Upper lobe of left lung (tissue), 6 donors: ENCODE measurements around the gene MAGI3. TPM values are rescaled to one million over a fixed set of nuclear protein-coding genes. Genes with fewer than 3 reads are reported as not detected.
A peak's percentile ranks its signal among the peaks of the same experiment; 100 is the strongest.

Experiments
- ATAC-seq, 2 donors: fragments of 200-7000 bp; cut with Tn5 transposase; one replicate each; pipeline ENCODE4 v1.9.1; 2022; ENCODE audit warnings: mild to moderate bottlenecking in 2 of 2, moderate library complexity in 2 of 2; ENCODE audit not compliant: low FRiP score in 2 of 2
- DNase-seq, 2 donors: peaks; one replicate each; pipeline ENCODE4 v3.0.0-alpha.2; 2019 to 2020
- H3K27ac ChIP-seq, 4 donors: fragments of 200-600 bp; sonication (generic); one replicate each; pipeline ENCODE4 v1.5.1; 2016 to 2019
- H3K27me3 ChIP-seq, 4 donors: fragments of 200-600 bp; sonication (generic); one replicate each; pipeline ENCODE4 v1.5.1; 2017 to 2019
- H3K36me3 ChIP-seq, 4 donors: fragments of 200-600 bp; sonication (generic); one replicate each; pipeline ENCODE4 v1.5.1; 2016 to 2019
- H3K4me1 ChIP-seq, 4 donors: fragments of 200-600 bp; sonication (generic); one replicate each; pipeline ENCODE4 v1.5.1; 2018 to 2019
- H3K4me3 ChIP-seq, 4 donors: fragments of 200-600 bp; sonication (generic); one replicate each; pipeline ENCODE4 v1.5.1; 2017 to 2019; ENCODE audit warnings: mild to moderate bottlenecking in 2 of 4, moderate library complexity in 1 of 4
- H3K9me3 ChIP-seq, 4 donors: fragments of 200-600 bp; sonication (generic); one replicate each; pipeline ENCODE4 v1.5.1; 2018 to 2019
- EP300 ChIP-seq, 4 donors: sonication (generic); formaldehyde crosslinking; IDR thresholded peaks; one replicate each; pipeline ENCODE4 v1.5.1; 2017; ENCODE audit warnings: antibody characterized with exemption in 4 of 4, control low read depth in 2 of 4
- POLR2A ChIP-seq, 4 donors: fragments of 450-650 bp; IDR thresholded peaks; one replicate each; pipeline ENCODE4 v1.5.1; 2016 to 2017; ENCODE audit warnings: antibody characterized with exemption in 4 of 4, mild to moderate bottlenecking in 2 of 4
- POLR2AphosphoS5 ChIP-seq, 2 donors: sonication (generic); formaldehyde crosslinking; IDR thresholded peaks; one replicate each; pipeline ENCODE4 v1.5.1; 2017; ENCODE audit warnings: antibody characterized with exemption in 2 of 2
- WGBS, 2 donors: methylation state at CpG; one replicate each; pipeline ENCODE4 v1.1.5; 2017 to 2018; 5-methylcytosine and 5-hydroxymethylcytosine counted together
- total RNA-seq, 6 donors: library from RNA; depleted of rRNA in 4 of 6; stranded (reverse); fragments of >200 nt in 4 of 6; gene quantifications; one replicate each; pipeline versions ENCODE4 v1.1.0 to v1.2.1, GENCODE V29; 2016 to 2021
- TF ChIP-seq, protein P1 (sequence below), 6 experiments: fragments of 450-650 bp in 4 of 6; fragments of 200-600 bp in 2 of 6; sonication (generic) in 2 of 6; IDR thresholded peaks; one replicate each; pipeline ENCODE4 v1.5.1; 2016 to 2019; ENCODE audit warnings: antibody characterized with exemption in 6 of 6
- donor health status: DM: no; HTN: no; CAD: no; lungs with moderate emphysema.
- donor health status: DM: no; HTN: yes; CAD: no; lungs with severe emphysema.

Gene MAGI3
- total RNA-seq, 6 donors from 2014 or later, result 43.3 to 181 (median 89.8) TPM

DNA sequence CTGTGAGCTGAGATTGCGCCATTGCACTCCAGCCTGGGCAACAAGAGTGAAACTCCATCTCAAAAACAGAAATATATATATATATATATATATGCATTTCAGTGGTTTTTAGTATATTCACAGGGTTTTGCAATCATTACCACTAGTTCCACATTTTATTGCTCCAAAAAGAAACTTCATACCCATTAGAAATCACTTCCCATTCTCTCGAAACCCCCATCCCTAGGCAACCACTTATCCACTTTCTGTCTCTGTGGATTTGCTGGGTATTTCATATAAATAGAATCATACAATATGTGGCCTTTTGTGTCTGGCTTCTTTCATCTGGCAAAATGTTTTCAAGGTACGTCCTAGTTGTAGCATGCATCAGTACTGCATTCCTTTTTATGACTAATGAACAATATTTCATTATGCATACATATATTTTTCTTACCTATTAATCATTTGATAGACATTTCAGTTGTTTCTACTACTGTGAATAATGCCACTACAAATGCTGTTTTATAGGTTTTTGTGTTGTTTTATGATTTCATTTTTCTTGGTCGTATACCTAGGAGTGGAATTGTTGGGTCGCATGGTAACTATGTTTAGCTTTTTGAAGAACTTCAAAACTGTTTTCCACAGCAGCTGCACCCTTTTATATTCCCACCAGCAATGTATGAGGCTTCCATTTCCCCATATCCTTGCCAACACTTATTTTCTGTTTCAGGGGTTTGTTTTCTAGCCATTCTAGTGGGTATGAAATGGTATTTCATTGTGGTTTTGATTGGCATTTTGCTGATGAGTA is 273.0 kb downstream of the MAGI3 start:
- no peak overlapping the region for H3K27ac ChIP-seq
- no peak overlapping the region for H3K4me3 ChIP-seq
- ATAC-seq (peak in 1 of 2 donors; percentile 31), DNase-seq (no peak)
- TF ChIP-seq, protein P1, sequence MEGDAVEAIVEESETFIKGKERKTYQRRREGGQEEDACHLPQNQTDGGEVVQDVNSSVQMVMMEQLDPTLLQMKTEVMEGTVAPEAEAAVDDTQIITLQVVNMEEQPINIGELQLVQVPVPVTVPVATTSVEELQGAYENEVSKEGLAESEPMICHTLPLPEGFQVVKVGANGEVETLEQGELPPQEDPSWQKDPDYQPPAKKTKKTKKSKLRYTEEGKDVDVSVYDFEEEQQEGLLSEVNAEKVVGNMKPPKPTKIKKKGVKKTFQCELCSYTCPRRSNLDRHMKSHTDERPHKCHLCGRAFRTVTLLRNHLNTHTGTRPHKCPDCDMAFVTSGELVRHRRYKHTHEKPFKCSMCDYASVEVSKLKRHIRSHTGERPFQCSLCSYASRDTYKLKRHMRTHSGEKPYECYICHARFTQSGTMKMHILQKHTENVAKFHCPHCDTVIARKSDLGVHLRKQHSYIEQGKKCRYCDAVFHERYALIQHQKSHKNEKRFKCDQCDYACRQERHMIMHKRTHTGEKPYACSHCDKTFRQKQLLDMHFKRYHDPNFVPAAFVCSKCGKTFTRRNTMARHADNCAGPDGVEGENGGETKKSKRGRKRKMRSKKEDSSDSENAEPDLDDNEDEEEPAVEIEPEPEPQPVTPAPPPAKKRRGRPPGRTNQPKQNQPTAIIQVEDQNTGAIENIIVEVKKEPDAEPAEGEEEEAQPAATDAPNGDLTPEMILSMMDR (IDR thresholded peaks at IDR 0.05), result no peak
- TF ChIP-seq POLR2A (IDR thresholded peaks at IDR 0.05) (no peak), EP300 (IDR thresholded peaks at IDR 0.05) (no peak), POLR2AphosphoS5 (IDR thresholded peaks at IDR 0.05) (no peak)
- H3K27me3 ChIP-seq, result no peaks in the 10 kb centered on the region
- no peaks in the 10 kb centered on the region for H3K36me3 ChIP-seq
- no peaks in the 10 kb centered on the region for H3K9me3 ChIP-seq
- H3K4me1 ChIP-seq, result peaks cover 0 to 5% (median 0%) of the 10 kb centered on the region in 4 donors
- 73 to 90% methylated on average over 5 of the region's 5 CpGs for WGBS, 2 donors

DNA sequence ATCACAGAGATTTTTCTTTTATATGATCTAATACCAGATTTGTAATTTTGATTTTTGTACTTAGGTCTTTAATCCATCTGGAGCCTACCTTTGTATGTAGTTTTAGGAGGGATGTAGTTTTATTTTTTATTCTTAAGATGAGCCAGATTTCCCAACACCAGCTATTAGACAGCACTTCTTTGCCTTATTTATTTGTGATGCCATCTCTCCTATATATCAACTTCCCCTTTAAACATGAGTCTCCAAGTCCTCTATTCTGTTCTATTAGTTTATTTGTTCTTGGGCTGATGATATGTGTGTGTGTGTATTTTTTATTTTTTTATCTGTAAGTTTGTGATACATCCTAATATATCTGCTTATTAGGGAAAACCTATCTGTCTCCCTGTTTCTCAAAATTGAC is 274.8 kb downstream of the MAGI3 start:
- Histone ChIP-seq H3K27me3 (no peaks in the 10 kb centered on the region), H3K27ac (no peak overlapping the region), H3K4me1 (no peaks in the 10 kb centered on the region), H3K36me3 (no peaks in the 10 kb centered on the region), H3K4me3 (no peak overlapping the region), H3K9me3 (no peaks in the 10 kb centered on the region)
- TF ChIP-seq POLR2AphosphoS5 (IDR thresholded peaks at IDR 0.05) (no peak), POLR2A (IDR thresholded peaks at IDR 0.05) (no peak), EP300 (IDR thresholded peaks at IDR 0.05) (no peak)
- TF ChIP-seq, protein P1 (IDR thresholded peaks at IDR 0.05), result no peak
- DNase-seq (no peak), ATAC-seq (no peak)

DNA sequence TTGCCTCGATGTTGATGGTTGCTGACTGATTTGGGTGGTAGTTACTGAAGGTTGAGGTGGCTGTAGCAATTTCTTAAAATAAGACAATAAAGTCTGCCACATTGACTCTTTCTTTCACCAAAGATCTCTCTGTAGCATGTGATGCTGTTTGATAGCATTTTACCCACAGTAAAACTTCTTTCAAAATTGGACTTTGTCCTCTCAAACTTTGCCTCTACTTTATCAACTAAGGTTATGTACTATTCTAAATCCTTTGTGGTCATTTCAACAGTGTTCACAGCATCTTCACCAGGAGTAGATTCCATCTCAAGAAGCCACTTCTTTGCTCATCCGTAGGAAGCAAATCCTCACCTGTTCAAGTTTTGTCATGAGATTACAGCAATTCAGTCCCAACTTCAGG is 275.8 kb downstream of the MAGI3 start:
- 90 to 100% methylated on average over 2 of the region's 2 CpGs for WGBS, 2 donors
- no peak for TF ChIP-seq EP300 (IDR thresholded peaks at IDR 0.05)
- TF ChIP-seq POLR2AphosphoS5 (IDR thresholded peaks at IDR 0.05), result no peak
- no peak for TF ChIP-seq POLR2A (IDR thresholded peaks at IDR 0.05)
- TF ChIP-seq, protein P1 (IDR thresholded peaks at IDR 0.05), result no peak
- no peak overlapping the region for H3K27ac ChIP-seq
- ATAC-seq (no peak), DNase-seq (no peak)
- H3K4me3 ChIP-seq, result no peak overlapping the region
- H3K36me3 ChIP-seq, result no peaks in the 10 kb centered on the region
- no peaks in the 10 kb centered on the region for H3K27me3 ChIP-seq
- no peaks in the 10 kb centered on the region for H3K4me1 ChIP-seq
- no peaks in the 10 kb centered on the region for H3K9me3 ChIP-seq

DNA sequence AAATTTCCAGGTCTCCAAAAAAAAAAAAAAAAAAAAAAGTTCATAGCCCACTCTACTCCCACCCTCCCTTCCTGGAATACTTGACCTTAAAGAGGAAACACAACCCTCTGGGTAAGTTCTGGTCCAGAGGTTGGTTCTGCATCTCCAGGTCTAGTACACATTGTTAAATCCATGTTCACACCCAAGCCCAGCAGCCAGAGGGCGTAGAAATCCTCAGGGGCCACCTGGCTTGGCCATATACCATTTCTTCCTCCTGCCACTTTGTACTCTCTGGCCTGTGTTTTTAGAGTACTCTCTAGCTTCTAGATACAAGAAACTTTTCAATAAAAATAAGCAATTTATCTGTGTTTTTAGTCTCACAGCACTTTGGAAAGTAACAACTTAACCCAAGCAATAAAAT is 279.7 kb downstream of the MAGI3 start:
- Histone ChIP-seq H3K27me3 (no peaks in the 10 kb centered on the region), H3K4me3 (no peak overlapping the region), H3K36me3 (peaks cover 3 to 19% (median 9%) of the 10 kb centered on the region in 4 donors), H3K4me1 (no peaks in the 10 kb centered on the region), H3K27ac (no peak overlapping the region), H3K9me3 (no peaks in the 10 kb centered on the region)
- ATAC-seq, result no peak
- TF ChIP-seq POLR2A (IDR thresholded peaks at IDR 0.05) (no peak), EP300 (IDR thresholded peaks at IDR 0.05) (no peak), POLR2AphosphoS5 (IDR thresholded peaks at IDR 0.05) (no peak)
- TF ChIP-seq, protein P1 (IDR thresholded peaks at IDR 0.05), result no peak
- WGBS, 2 donors, result 91 to 100% methylated on average over 1 of the region's 1 CpG
- no peak for DNase-seq

DNA sequence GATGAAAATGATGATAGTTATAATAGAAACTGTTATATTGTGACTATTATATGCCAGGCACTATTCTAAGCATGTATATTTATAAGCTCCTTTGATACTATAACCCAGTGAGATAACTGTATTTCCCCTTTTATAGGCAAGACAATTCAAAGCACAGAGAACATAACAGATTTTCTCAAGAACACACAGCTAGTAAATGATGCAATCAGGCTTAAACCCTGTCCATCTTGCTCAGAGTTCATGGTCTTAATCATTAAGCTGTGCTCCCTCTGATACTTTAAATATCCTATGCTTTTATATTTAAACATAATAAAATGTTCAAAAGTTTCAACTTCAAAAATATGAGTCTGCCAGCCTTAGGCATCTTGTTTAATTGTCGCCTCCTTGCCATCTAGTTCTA is 280.3 kb downstream of the MAGI3 start:
- no peaks in the 10 kb centered on the region for H3K9me3 ChIP-seq
- H3K36me3 ChIP-seq, result peaks cover 3 to 19% (median 10%) of the 10 kb centered on the region in 4 donors
- H3K4me1 ChIP-seq, result no peaks in the 10 kb centered on the region
- ATAC-seq, result no peak
- no peak for TF ChIP-seq POLR2A (IDR thresholded peaks at IDR 0.05)
- TF ChIP-seq EP300 (IDR thresholded peaks at IDR 0.05), result no peak
- no peak for TF ChIP-seq POLR2AphosphoS5 (IDR thresholded peaks at IDR 0.05)
- TF ChIP-seq, protein P1 (IDR thresholded peaks at IDR 0.05), result no peak
- H3K4me3 ChIP-seq, result no peak overlapping the region
- H3K27ac ChIP-seq, result no peak overlapping the region
- DNase-seq, result no peak
- WGBS, 2 donors, result 97 to 100% methylated on average over 1 of the region's 1 CpG
- no peaks in the 10 kb centered on the region for H3K27me3 ChIP-seq
